Bronchial epithelial cell (primary cell): ENCODE measurements around the gene PCDHAC1. TPM values are rescaled to one million over a fixed set of nuclear protein-coding genes. Genes with fewer than 3 reads are reported as not detected.

ENCODE experiments used
- DNase-seq: peaks from one replicate; pipeline ENCODE4 v3.0.0-alpha.2; 2010; ENCODE audit warnings: low read depth
- FAIRE-seq: peaks from 2 replicates; lab custom pipeline; 2011; peaks lifted over from hg19 to GRCh38; lab: Jason Lieb, UNC
- H3K27me3 ChIP-seq: 2 replicates; pipeline ENCODE4 v1.5.1; 2011; ENCODE audit warnings: low read length; ENCODE audit not compliant: control insufficient read depth, insufficient read depth
- H3K36me3 ChIP-seq: 2 replicates; pipeline ENCODE4 v1.5.1; 2011; ENCODE audit warnings: low read length; ENCODE audit not compliant: control insufficient read depth, insufficient read depth
- H3K4me3 ChIP-seq: 2 replicates; pipeline ENCODE4 v1.5.1; 2011; ENCODE audit warnings: mild to moderate bottlenecking, low read depth, low read length, control low read depth
- total RNA-seq: library from RNA; depleted of rRNA; stranded (reverse); fragments of >200 nt; gene quantifications from 2 replicates; pipeline ENCODE4 v1.2.1, GENCODE V29; 2014
- TF ChIP-seq, protein P1 (sequence below): IDR thresholded peaks from 2 replicates; pipeline ENCODE4 v1.5.1; 2011; ENCODE audit warnings: mild to moderate bottlenecking, moderate library complexity, low read length, control low read depth, inconsistent platforms; ENCODE audit not compliant: insufficient read depth, severe bottlenecking

Gene PCDHAC1
- total RNA-seq, 1 donor from 2014 or later: 1.6 TPM

DNA sequence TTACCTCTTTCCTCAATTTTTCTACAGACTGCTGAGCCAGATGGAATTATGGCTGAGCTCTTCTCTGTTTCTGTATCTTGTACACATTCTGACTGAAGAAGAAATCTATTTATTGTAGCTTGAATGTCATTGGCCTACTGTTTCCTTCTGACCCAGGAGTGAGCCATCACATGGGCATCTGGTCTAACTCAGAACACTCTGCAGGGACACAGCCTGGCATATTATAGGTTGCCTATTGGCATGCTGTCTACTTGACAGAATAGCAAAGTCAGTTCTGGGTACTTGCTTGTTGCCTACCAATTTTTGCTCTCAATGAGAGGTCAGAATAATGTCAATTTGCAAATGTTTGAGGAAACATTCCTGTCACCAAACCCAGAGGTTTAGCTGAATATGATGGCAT is 47.5 kb downstream of the PCDHAC1 start:
- TF ChIP-seq, protein P1, sequence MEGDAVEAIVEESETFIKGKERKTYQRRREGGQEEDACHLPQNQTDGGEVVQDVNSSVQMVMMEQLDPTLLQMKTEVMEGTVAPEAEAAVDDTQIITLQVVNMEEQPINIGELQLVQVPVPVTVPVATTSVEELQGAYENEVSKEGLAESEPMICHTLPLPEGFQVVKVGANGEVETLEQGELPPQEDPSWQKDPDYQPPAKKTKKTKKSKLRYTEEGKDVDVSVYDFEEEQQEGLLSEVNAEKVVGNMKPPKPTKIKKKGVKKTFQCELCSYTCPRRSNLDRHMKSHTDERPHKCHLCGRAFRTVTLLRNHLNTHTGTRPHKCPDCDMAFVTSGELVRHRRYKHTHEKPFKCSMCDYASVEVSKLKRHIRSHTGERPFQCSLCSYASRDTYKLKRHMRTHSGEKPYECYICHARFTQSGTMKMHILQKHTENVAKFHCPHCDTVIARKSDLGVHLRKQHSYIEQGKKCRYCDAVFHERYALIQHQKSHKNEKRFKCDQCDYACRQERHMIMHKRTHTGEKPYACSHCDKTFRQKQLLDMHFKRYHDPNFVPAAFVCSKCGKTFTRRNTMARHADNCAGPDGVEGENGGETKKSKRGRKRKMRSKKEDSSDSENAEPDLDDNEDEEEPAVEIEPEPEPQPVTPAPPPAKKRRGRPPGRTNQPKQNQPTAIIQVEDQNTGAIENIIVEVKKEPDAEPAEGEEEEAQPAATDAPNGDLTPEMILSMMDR: no peak
- Histone ChIP-seq H3K36me3 (no peaks in the 10 kb centered on the region), H3K27me3 (no peaks in the 10 kb centered on the region), H3K4me3 (no peak overlapping the region)
- no peak for FAIRE-seq
- DNase-seq: no peak

DNA sequence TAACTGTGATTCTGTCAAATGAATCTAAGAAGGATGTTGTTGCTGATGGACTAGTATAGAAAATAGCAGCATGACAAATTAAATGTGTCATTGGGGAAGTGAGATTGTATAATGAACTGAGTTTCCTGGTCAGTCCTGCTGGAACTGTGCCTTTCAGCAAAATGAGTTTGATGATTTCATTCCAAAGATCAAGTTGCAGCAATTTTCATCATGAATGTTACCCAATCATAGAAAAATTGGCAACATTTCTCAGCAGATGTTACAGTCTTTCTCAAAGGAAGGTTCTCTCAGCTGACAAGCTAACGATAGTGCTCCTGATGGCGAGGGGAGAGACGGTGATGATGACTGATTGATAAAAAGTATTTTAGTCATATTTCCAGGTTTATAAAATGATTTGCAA is 50.9 kb downstream of the PCDHAC1 start:
- Histone ChIP-seq H3K36me3 (no peaks in the 10 kb centered on the region), H3K27me3 (no peaks in the 10 kb centered on the region), H3K4me3 (no peak overlapping the region)
- DNase-seq (peak; percentile 87), FAIRE-seq (peak; percentile 23)
- TF ChIP-seq, protein P1: no peak

DNA sequence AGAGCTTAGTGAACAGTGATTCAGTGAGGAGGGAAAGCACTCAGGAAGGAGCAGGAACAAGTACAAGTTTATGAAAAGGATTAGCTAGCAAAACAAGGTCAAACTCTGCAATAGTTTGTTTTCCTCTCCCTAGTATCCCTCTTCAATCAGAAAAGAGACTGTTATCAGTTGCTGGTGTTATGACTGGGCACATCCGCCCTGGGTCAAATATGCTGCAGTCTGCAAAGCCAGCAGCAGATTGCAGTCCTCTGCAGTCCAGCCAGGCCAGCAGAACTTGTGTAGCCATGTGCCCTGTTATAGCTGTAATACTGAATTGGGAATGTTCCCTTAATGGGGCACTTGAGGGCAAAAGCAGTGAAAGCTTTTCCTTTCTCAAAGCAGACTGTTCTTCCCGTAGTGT is 52.2 kb downstream of the PCDHAC1 start:
- Histone ChIP-seq H3K36me3 (no peaks in the 10 kb centered on the region), H3K27me3 (no peaks in the 10 kb centered on the region), H3K4me3 (no peak overlapping the region)
- FAIRE-seq (peak; percentile 89), DNase-seq (peak; percentile 8)
- TF ChIP-seq, protein P1: no peak

DNA sequence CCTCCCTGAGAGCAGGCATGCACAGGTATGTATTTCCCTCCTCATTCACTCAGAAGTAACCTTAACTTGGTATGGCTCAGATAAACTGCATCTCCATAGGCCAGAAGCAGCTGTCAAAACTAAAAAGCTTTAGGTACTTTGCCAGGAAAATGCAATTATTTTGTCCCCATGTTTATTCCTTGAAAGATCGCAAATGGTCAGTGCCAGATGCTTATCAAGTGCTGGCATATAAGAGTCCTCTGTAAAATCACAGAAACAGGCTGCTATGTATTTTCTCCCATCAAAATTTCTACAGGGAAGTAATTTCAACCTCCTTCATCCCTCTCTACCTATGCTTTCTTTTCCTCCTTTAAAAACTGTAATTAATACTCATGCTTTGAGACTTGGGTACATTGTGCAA is 52.9 kb downstream of the PCDHAC1 start:
- H3K27me3 ChIP-seq: no peaks in the 10 kb centered on the region
- DNase-seq (no peak), FAIRE-seq (no peak)
- H3K4me3 ChIP-seq: no peak overlapping the region
- H3K36me3 ChIP-seq: no peaks in the 10 kb centered on the region
- TF ChIP-seq, protein P1: no peak

Other genes starting within 250 kb of the PCDHAC1 start
- 55.3 and 73.0 TPM in 2 replicates for gene HARS1, start 234.9 kb upstream of the PCDHAC1 start, total RNA-seq
- 28.9 and 32.9 TPM in 2 replicates for gene HARS2, start 234.8 kb upstream of the PCDHAC1 start, total RNA-seq
- 47.1 and 76.7 TPM in 2 replicates for gene ZMAT2, start 225.9 kb upstream of the PCDHAC1 start, total RNA-seq
- under 0.01 TPM in 1 of 2 replicates, not detected in the other for gene PCDHA1, start 140.2 kb upstream of the PCDHAC1 start, total RNA-seq
- under 0.01 TPM in 1 of 2 replicates, not detected in the other for gene PCDHA2, start 131.4 kb upstream of the PCDHAC1 start, total RNA-seq
- gene PCDHA3, start 125.2 kb upstream of the PCDHAC1 start, total RNA-seq: under 0.01 TPM in 1 of 2 replicates, not detected in the other
- 0.26 and 0.77 TPM in 2 replicates for gene PCDHA4, start 119.2 kb upstream of the PCDHAC1 start, total RNA-seq
- 0.13 TPM in 1 of 2 replicates, not detected in the other for gene PCDHA5, start 104.7 kb upstream of the PCDHAC1 start, total RNA-seq
- gene PCDHA6, start 98.3 kb upstream of the PCDHAC1 start, total RNA-seq: 0.13 TPM in 1 of 2 replicates, not detected in the other
- gene PCDHA7, start 92.0 kb upstream of the PCDHAC1 start, total RNA-seq: under 0.01 and 0.13 TPM in 2 replicates
- gene PCDHA8, start 85.1 kb upstream of the PCDHAC1 start, total RNA-seq: 0.13 TPM in 1 of 2 replicates, not detected in the other
- gene PCDHA9, start 77.9 kb upstream of the PCDHAC1 start, total RNA-seq: under 0.01 TPM in 2 replicates
- gene PCDHA10, start 70.4 kb upstream of the PCDHAC1 start, total RNA-seq: under 0.01 TPM in 2 replicates
- 0.79 and 1.8 TPM in 2 replicates for gene PCDHA11, start 57.3 kb upstream of the PCDHAC1 start, total RNA-seq
- gene PCDHA12, start 51.0 kb upstream of the PCDHAC1 start, total RNA-seq: under 0.01 and 0.13 TPM in 2 replicates
- 0.13 and 0.26 TPM in 2 replicates for gene PCDHA13, start 44.2 kb upstream of the PCDHAC1 start, total RNA-seq
- gene PCDHAC2, start 40.2 kb downstream of the PCDHAC1 start, total RNA-seq: 14.1 and 16.8 TPM in 2 replicates
- gene PCDHB1, start 125.1 kb downstream of the PCDHAC1 start, total RNA-seq: not detected in 2 replicates
- 0.26 and 1.1 TPM in 2 replicates for gene PCDHB2, start 168.3 kb downstream of the PCDHAC1 start, total RNA-seq
- under 0.01 and 0.13 TPM in 2 replicates for gene PCDHB3, start 174.2 kb downstream of the PCDHAC1 start, total RNA-seq
- 0.13 TPM in 1 of 2 replicates, not detected in the other for gene PCDHB4, start 195.5 kb downstream of the PCDHAC1 start, total RNA-seq
- 0.26 TPM in 2 replicates for gene PCDHB5, start 208.9 kb downstream of the PCDHAC1 start, total RNA-seq
- not detected in 2 replicates for gene PCDHB6, start 223.8 kb downstream of the PCDHAC1 start, total RNA-seq
- not detected in 2 replicates for gene PCDHB7, start 246.3 kb downstream of the PCDHAC1 start, total RNA-seq